Ecto neural progenitor cell (in vitro differentiated cells): ENCODE data around the gene YBX2.
"Not testable (repeated sequence)": the region's sequence is repeated elsewhere in the genome, so short reads cannot be mapped to it uniquely, and the experiment has no call there.

Experiments used
- DNase-seq: peaks from one replicate; pipeline ENCODE4 v3.0.0-alpha.2; 2018; ENCODE audit warnings: low spot score

YBX2 gene

DNA sequence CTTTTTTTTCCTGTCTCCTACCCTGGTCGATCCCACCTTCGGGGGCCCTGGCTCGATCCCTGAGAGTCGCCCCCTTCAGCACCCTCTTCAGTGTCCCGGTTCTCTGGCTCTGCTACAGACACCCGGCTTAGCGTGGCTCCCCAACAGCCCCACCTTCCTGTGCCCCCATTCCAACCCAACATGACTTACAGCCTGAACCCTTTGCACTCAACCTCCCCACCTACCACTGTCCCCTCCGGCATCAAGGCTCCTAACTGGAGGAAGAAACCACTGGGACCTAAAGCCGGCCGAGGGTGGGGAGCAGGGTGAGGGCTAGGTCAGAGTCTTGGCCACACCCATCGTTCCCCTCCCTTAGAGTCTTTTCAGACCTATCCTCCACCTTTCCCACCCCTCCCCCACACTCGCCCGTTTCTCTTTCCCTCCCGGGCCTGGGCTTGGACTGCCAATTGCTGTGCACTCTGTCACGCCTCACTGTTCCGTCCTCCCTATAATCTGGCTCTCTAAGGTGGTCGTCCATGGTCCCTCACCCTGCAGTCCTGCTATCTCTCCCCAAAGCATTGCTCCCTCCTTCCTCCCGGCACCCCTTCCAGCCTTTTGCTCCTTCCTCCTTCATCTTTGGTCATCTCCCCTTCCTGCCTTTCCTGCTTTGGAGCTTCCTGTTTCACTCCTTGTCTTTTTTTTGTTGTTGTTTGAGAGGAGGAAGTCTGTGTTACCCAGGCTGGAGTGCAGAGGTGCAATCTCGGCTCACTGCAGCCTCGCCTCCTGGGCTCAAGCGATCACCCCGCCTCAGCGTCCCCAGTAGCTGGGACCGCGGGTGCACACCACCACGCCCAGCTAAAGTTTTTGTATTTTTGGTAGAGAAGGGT is 31.3 kb downstream of the YBX2 start:
- no peak for DNase-seq

DNA sequence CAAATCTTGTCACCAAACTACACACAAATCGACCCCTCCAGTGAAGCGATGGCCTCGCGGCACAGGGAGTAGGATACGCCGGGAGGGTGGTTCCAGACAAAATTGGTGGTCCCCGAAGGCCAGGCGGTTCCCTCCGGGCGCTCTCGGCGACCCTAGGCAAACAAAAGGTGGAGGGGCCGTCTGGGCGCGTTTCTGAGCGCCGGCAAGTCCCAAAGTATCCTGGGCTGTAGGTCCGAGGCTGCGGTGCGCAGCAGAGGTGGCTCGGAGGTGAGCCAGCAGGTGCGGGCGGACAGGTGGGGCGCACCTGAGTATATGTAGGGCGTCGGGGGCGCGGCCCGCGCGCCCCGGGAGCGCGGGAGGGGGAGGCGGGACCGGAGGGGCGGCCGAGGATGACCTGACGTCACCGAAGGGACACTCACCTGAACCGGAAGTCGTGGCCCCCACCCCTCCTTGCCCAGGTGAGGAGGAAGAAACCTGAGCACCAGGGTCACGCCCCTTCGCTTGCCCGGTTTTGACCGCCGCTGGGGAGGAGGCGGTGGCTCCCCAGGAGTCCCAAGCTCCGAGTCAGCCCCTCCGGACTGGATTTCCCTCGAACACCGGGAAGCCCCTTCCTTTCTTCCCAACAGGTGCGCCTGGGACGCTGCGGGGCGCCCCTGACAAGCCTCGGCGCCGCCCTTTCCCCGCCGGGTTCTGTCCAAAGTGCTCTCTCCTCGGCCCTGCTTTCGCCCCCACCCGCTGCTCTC is 32.1 kb downstream of the YBX2 start, which contains the start of gene CLDN7:
Gene CLDN7 (minus strand): TSS at position 287 of the 743 bp plus-strand sequence. CDS start 435 bp downstream, outside the sequence.
- DNase-seq: peak; percentile 73

- peak; percentile 55 for DNase-seq
These were observed 32.9 kb downstream of the YBX2 start for GRCh38 chr17:7261379-7262191.

GRCh38 chr17:7260651-7261378 is 33.6 kb downstream of the YBX2 start:
- peak; percentile 82 for DNase-seq

DNA sequence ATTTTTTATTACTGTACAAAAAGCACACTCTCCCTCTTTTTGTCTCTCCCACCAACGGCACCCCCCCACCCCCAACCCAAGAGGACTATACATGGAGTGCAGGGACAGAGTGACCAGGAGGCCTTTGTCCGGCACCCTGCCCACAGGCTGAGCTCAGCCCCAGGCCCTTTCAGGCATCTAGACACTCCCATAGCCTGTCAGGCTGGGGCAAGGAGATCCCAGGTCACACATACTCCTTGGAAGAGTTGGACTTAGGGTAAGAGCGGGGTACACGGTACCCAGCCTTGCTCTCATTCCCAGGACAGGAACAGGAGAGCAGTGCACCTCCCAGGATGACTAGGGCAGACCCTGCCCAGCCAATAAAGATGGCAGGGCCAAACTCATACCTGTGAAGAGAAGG is 34.3 kb downstream of the YBX2 start:
- no peak for DNase-seq

- DNase-seq: no peak
These were observed 34.9 kb downstream of the YBX2 start for GRCh38 chr17:7259555-7259889.

DNA sequence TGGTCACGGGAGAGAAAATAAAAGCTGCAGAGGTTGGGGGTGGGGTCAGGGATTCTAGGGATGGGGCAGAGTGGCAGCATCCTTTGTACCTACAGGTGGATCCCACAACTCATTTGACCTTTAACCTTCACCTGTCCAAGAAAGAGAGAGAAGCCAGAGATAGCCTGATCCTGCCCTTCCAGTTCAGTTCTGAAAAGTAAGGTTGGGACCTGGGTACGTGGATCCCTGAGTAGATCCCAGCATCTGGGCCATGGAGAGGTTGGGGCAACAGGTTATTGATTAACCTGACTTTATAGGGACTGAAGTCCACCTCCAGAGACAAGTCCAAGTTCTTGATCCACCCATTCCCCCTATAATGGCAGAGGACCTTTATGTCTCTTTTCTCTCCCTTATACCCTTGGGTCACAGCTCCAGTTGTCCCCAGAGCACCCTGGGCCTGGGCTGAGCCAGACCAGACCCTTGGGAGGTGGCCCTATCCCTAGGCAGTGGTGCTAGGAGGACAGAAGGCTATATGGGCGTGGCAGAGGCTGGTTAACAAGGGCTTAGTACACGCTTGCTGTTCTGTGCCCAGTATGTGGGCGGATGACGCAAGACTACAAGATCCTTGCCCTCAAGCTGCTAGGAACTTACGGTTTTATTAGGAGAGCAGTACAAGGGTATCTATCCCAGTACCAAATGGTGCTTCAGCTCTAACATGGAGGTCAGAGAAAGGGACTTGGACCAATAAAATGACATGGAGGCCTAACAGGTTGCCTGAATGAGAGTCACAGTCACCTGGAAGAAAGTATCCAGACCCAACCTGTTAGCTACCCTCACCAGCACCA is 35.5 kb downstream of the YBX2 start:
- no peak for DNase-seq

- DNase-seq: no peak
These were observed 37.5 kb downstream of the YBX2 start for GRCh38 chr17:7256766-7257456.

- DNase-seq: no peak
These were observed 39.9 kb downstream of the YBX2 start for GRCh38 chr17:7254511-7254910.

DNA sequence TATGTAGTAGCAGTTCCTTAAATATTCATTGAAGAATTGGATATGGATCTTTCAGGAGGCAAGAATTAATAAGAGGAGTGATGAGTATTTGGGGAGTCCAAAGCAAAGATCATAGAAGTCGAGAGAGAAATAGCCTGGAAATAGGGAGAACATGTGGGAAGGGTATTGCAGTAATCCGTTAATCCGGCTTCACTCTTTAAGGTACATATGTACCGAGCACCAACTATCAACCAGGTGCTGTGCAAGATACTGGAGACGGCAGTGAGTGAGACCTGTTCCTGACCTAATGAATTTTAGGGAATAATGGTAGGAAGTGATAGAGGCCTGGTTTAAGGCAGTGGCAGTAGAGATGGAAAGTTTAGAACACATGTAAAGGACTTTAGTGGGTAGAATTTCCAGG is 41.4 kb downstream of the YBX2 start:
- no peak for DNase-seq

DNA sequence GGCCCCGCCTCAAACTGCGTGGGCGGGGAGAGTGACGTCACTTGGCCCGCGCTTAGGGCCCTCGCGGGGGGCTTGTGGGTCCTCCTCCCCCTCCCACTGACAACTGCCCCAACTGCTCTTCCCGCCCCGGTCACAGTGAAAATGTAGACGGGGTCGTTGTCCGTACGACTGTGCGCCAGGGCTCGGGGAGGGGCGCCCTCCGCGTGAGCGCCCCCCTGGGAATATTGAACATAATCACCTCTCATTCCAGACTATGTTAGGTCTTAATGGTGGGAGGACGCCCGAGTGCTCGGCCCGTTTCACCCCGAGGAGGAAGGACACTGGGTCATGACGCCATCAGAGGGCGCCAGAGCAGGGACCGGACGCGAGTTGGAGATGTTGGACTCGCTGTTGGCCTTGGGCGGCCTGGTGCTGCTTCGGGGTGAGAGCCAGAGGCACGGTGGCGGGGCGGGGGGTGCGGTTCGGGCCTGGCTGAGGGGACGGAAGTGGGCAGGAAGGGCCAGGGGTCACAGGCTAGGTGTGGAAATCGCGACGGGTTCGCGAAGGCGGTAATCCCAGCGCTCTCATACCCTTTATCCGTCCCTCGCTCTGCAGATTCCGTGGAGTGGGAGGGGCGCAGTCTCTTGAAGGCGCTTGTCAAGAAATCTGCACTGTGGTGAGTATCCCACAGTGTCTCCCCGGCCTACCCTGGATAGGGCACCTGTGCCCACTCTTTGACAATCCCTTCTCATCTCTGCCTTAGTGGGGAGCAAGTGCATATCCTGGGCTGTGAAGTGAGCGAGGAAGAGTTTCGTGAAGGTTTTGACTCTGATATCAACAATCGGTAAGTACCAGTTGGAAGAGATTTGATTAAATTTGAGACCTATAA is 42.0 kb downstream of the YBX2 start, which contains the start of gene ELP5:
Gene ELP5 (plus strand): TSS at position 40 of the 868 bp plus-strand sequence. CDS start 336 bp downstream, at position 376.
- DNase-seq: peak; percentile 99

DNA sequence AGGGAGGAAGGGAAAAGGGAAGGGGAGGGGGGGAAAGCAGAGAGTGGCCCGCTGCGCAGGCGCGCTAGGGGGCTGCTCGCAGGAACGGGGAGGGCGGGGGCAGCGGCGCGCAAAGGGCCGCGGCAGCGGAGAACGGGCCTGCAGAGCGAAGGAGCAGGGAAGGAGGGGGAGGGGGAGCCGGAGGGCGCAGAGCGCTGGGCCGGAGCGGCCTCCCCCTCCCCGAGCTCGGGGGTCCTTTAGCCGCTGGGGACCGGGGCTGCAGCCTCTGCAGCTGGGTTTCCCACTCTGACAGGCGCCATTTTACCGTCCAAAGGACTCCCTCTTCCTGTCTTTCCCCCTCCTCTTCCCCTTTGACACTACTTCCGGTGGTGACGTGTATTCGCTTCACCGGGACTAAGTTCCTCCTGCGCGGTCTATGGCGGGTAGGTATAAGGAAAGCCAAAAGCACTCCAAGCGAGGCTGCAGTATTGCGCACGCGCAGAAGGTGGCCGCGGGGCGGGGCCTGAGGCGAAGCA is 42.7 kb downstream of the YBX2 start, which contains the start of gene CTDNEP1:
Gene CTDNEP1 (minus strand): TSS at position 74 of the 515 bp plus-strand sequence. CDS start 438 bp downstream, outside the sequence.
- DNase-seq: peak; percentile 100

- DNase-seq: peak; percentile 64
These were observed 43.5 kb downstream of the YBX2 start for GRCh38 chr17:7250695-7251627.

DNA sequence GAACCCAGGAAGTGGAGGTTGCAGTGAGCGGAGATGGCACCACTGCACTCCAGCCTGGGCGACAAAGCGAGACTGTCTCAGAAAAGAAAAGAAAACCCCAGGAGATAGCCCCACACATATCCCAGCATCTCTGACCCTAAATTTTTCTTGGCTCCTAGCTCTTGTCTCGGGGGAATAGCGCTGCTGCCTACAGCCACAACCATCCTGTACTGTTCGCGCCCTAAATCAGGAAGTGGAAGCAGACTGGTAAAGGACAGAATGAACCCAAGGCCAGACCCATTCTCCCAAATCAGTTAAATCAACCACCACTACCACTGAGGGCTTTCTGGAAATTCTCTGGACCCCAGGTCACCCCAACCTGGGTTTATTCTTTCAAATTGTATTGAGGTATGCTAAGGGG is 44.6 kb downstream of the YBX2 start:
- no peak for DNase-seq

- no peak for DNase-seq
These were observed 45.2 kb downstream of the YBX2 start for GRCh38 chr17:7249214-7249613.

GRCh38 chr17:7248796-7249195 is 45.6 kb downstream of the YBX2 start:
- no peak for DNase-seq

DNA sequence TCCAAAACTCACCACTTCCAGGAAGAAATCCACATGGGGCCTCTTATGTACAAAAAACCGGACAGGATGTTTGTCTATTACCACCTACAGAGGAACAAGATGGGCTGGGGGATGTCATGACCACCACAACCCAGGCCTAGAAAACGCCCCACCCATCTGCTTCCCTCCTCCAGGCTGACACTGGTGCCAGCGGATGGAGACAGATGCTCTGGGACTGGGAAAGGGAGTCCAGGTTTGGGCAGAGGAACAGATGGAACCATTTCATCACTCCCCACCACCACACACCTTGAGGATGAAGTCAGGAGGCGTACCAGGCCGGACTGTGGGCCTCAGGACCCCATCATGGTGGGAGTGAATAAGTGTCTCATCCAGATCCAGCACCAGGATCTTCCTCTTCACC is 47.7 kb downstream of the YBX2 start:
- DNase-seq: no peak

DNA sequence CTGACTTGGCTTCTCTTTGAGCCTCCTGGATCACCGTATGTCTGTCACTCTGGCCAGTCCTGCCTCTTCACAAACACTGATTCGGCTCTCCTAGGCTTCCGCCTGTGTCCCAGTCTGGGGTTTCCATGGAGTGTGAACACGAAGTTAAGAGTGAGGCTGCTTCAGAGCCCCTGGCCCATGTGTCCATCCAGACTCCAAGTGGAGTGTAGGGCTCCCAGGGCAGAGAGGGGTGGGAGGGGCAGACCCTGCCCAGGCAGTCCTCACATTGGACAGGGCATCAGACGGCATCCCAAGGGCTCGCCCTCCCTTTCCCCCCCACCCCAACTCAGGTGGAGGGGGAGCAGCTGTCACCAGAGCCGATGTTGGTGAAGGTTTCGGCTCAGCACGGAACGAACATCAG is 50.6 kb downstream of the YBX2 start:
- DNase-seq: not testable (repeated sequence)
